Activated CD8-positive, alpha-beta memory T cell treated with anti-CD3 and anti-CD28 coated beads, Interleukin-2, amount 50 U/mL, for 4 hours (primary cell): ENCODE results near the gene SPATA31D1.

Source experiments
- DNase-seq: peaks from one replicate; pipeline ENCODE4 v3.0.0-alpha.2; 2020

Gene SPATA31D1

GRCh38 chr9:82024908-82025307, 36.3 kb downstream of the SPATA31D1 start:
- DNase-seq: no peak

- no peak for DNase-seq
These were observed 43.1 kb downstream of the SPATA31D1 start for GRCh38 chr9:82031538-82032280.

GRCh38 chr9:82034956-82035731, 46.6 kb downstream of the SPATA31D1 start:
- DNase-seq: no peak

GRCh38 chr9:82036086-82036485, 47.5 kb downstream of the SPATA31D1 start:
- no peak for DNase-seq

DNA sequence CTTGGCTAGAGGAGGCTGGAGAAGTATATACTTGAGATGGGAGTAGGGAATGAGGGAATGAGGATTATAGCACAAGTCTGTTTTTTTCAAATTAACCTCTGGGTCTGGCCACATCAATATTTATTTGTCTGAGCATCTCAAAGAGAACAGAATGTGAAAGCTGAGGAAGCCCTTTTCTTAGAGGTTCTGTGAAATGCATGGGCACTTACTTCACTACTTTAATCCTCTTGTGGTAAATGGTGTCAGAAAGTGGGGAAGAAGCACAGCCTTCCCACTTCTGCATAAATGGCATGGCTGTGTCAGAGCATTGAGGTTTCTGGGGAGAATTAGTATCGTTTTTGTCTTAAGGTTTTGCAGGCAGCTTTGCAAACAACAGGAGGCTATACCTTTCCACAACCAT, 48.6 kb downstream of the SPATA31D1 start:
- no peak for DNase-seq

GRCh38 chr9:82038897-82039296, 50.3 kb downstream of the SPATA31D1 start:
- DNase-seq: no peak
